ENCODE data around the gene PCGF6.

GRCh38 chr10:103396789-103397087, 45.8 kb upstream of the PCGF6 start:
- TF ChIP-seq POLR2AphosphoS5 (IDR thresholded peaks at IDR 0.05; ENCODE audit: low read depth, low read length) (no peak), TAF1 (IDR thresholded peaks at IDR 0.05; ENCODE audit: low read depth, low read length) (no peak; the same call in 1 of the 2 replicates), POLR2A (IDR thresholded peaks at IDR 0.05; ENCODE audit: low read depth, low read length) (no peak)
